ENCODE results near the gene ANKRD55.

DNA sequence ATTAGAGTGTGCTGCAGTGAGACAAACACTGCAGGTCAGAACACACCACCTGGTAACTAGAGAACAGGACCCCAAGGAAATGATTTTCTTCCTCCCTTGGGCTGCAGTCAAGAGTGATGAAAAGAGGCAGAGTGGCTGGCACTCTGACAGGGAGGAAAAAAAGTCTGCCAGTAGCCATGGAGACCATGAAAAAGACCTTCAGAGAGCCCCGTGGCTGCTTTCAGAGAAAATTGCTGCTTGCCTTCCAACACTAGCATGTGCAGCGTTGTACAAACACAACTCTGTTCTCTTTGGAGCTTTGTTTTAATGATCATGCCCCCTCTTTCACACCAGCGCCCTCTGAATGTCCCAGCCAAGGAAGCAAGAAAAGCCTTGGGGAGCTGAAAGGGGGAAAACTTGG lies 68.8 kb downstream of the ANKRD55 start:
- TF ChIP-seq ZNF274 (IDR thresholded peaks at IDR 0.05; ENCODE audit: low read length) (no peak), ZNF274 (tag by site-specific recombination; IDR thresholded peaks at IDR 0.05; ENCODE audit: borderline replicate concordance) (no peak), ZNF792 (tag by site-specific recombination; IDR thresholded peaks at IDR 0.05) (no peak), ZNF791 (tag by site-specific recombination; IDR thresholded peaks at IDR 0.05) (no peak), GLI2 (tag by site-specific recombination; IDR thresholded peaks at IDR 0.05; ENCODE audit: borderline replicate concordance, low read depth) (no peak)
- TF ChIP-seq, protein P1, sequence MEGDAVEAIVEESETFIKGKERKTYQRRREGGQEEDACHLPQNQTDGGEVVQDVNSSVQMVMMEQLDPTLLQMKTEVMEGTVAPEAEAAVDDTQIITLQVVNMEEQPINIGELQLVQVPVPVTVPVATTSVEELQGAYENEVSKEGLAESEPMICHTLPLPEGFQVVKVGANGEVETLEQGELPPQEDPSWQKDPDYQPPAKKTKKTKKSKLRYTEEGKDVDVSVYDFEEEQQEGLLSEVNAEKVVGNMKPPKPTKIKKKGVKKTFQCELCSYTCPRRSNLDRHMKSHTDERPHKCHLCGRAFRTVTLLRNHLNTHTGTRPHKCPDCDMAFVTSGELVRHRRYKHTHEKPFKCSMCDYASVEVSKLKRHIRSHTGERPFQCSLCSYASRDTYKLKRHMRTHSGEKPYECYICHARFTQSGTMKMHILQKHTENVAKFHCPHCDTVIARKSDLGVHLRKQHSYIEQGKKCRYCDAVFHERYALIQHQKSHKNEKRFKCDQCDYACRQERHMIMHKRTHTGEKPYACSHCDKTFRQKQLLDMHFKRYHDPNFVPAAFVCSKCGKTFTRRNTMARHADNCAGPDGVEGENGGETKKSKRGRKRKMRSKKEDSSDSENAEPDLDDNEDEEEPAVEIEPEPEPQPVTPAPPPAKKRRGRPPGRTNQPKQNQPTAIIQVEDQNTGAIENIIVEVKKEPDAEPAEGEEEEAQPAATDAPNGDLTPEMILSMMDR (tag by site-specific recombination; IDR thresholded peaks at IDR 0.05) = no peak
- TF ChIP-seq, protein P2, sequence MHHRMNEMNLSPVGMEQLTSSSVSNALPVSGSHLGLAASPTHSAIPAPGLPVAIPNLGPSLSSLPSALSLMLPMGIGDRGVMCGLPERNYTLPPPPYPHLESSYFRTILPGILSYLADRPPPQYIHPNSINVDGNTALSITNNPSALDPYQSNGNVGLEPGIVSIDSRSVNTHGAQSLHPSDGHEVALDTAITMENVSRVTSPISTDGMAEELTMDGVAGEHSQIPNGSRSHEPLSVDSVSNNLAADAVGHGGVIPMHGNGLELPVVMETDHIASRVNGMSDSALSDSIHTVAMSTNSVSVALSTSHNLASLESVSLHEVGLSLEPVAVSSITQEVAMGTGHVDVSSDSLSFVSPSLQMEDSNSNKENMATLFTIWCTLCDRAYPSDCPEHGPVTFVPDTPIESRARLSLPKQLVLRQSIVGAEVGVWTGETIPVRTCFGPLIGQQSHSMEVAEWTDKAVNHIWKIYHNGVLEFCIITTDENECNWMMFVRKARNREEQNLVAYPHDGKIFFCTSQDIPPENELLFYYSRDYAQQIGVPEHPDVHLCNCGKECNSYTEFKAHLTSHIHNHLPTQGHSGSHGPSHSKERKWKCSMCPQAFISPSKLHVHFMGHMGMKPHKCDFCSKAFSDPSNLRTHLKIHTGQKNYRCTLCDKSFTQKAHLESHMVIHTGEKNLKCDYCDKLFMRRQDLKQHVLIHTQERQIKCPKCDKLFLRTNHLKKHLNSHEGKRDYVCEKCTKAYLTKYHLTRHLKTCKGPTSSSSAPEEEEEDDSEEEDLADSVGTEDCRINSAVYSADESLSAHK (tag by site-specific recombination; IDR thresholded peaks at IDR 0.05) = no peak
- TF ChIP-seq, protein P3, sequence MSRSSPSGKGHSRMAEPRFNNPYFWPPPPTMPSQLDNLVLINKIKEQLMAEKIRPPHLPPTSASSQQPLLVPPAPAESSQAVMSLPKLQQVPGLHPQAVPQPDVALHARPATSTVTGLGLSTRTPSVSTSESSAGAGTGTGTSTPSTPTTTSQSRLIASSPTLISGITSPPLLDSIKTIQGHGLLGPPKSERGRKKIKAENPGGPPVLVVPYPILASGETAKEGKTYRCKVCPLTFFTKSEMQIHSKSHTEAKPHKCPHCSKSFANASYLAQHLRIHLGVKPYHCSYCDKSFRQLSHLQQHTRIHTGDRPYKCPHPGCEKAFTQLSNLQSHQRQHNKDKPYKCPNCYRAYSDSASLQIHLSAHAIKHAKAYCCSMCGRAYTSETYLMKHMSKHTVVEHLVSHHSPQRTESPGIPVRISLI (tag by site-specific recombination; IDR thresholded peaks at IDR 0.05) = no peak

All from HEK293 (cell line).